Activated CD4-positive, alpha-beta memory T cell treated with anti-CD3 and anti-CD28 coated beads for 36 hours (primary cell): ENCODE data around the gene TFB2M. TPM values are rescaled to one million over a fixed set of nuclear protein-coding genes. Genes with fewer than 3 reads are reported as not detected.
"Not testable (repeated sequence)": the region's sequence is repeated elsewhere in the genome, so short reads cannot be mapped to it uniquely, and the experiment has no call there.

ENCODE experiments used
- CTCF ChIA-PET: fragments of 350-600 bp; sonication (Branson Sonifier 250); formaldehyde crosslinking; loops from one replicate; lab custom pipeline; 2021; ENCODE audit warnings: antibody characterized with exemption, inconsistent platforms; lab: Charles Lee
- POLR2A ChIA-PET: fragments of 350-600 bp; sonication (Branson Sonifier 250); formaldehyde crosslinking; loops from one replicate; lab custom pipeline; 2021; ENCODE audit warnings: antibody characterized with exemption; lab: Charles Lee
- DNase-seq: peaks from one replicate; pipeline ENCODE4 v3.0.0-alpha.2; 2020
- H3K27ac Mint-ChIP-seq: one replicate; pipeline ENCODE4 v1.8.0; 2021; ENCODE audit warnings: mixed read lengths
- H3K27me3 Mint-ChIP-seq: one replicate; pipeline ENCODE4 v1.8.0; 2021; ENCODE audit warnings: mixed read lengths
- H3K36me3 Mint-ChIP-seq: one replicate; pipeline ENCODE4 v1.8.0; 2021; ENCODE audit warnings: mixed read lengths
- H3K4me1 Mint-ChIP-seq: one replicate; pipeline ENCODE4 v1.8.0; 2021; ENCODE audit warnings: low read depth, mixed read lengths
- H3K4me3 Mint-ChIP-seq: one replicate; pipeline ENCODE4 v1.8.0; 2021; ENCODE audit warnings: mild to moderate bottlenecking, mixed read lengths
- H3K9me3 Mint-ChIP-seq: one replicate; pipeline ENCODE4 v1.8.0; 2021; ENCODE audit warnings: mixed read lengths
- intact Hi-C: fragments of 100-400 bp; cut with micrococcal nuclease; formaldehyde crosslinking; loops from one replicate; pipeline ENCODE4 v1.15.1; 2023
- total RNA-seq, 2 experiments: library from RNA; stranded (reverse); gene quantifications; one replicate each; pipeline ENCODE4 v1.2.3, GENCODE V29; 2021

The TFB2M gene
- total RNA-seq, 2 experiments from 2014 or later = 13.6 to 14.5 TPM

DNA sequence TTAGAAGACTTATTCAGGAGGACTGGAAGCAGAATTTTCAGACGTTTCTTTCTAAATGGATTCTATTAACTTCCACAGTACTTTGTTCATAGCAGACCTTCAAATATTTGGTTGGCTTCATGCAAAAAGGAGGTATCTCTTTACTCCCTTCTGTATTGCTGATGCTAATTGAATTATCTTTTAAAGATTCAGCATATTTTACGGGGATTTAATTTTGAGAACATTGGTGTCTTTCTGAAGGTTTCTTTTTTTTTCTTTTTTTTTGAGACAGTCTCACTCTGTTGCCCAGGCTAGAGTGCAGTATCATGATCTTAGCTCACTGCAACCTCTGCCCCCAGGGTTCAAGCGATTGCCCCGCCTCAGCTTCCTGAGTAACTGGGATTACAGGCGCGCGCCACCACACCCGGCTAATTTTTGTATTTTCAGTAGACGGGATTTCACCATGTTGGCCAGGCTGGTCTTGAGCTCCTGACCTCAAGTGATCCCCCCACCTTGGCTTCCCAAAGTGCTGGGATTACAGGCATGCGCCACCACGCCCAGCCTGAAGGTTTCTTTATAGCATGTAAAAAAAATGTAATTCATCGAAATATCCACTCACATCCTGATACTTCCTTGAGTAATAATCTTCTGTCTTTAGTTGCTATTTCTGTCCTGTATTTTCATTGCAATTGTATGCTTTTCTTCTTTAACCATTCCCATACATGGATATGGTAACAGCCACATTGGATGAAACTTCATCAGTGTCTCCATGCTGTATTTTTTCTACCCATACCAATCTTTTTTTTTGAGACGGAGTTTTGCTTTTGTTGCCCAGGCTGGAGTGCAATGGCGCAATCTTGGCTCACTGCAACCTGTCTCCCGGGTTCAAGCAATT is 14.7 kb upstream of the TFB2M start:
- intact Hi-C loops = no loop called here
- Mint-ChIP-seq H3K4me1 (peaks cover 58% of the 10 kb centered on the region), H3K4me3 (no peak overlapping the region), H3K27me3 (no peaks in the 10 kb centered on the region), H3K9me3 (no peaks in the 10 kb centered on the region), H3K27ac (no peak overlapping the region), H3K36me3 (peaks cover 7% of the 10 kb centered on the region)
- CTCF ChIA-PET = no interaction called here
- DNase-seq = no peak
- POLR2A ChIA-PET = no interaction called here

GRCh38 chr1:246579818-246580217 is 13.8 kb upstream of the TFB2M start:
- intact Hi-C loops = no loop called here

GRCh38 chr1:246577720-246578106 is 11.7 kb upstream of the TFB2M start:
- ChIA-PET CTCF (interaction anchor here (0.6 kb wide), 1 partner anchor 286 kb away, joined by 3 read pairs; no protein-coding TSS in a partner anchor), POLR2A (interaction anchor here (3.1 kb wide), 1 partner anchor 11 kb away, joined by 12 read pairs; the partner anchor contains the start of genes CNST and TFB2M)
- H3K4me3 Mint-ChIP-seq = peak overlapping the region; percentile 34
- H3K4me1 Mint-ChIP-seq = peaks cover 61% of the 10 kb centered on the region
- intact Hi-C loops = no loop called here
- peaks cover 11% of the 10 kb centered on the region for H3K36me3 Mint-ChIP-seq
- no peak for DNase-seq
- no peaks in the 10 kb centered on the region for H3K27me3 Mint-ChIP-seq
- H3K27ac Mint-ChIP-seq = peak overlapping the region; percentile 78
- no peaks in the 10 kb centered on the region for H3K9me3 Mint-ChIP-seq

More at GRCh38 chr1:246579818-246580217, 13.8 kb upstream of the TFB2M start:
- ChIA-PET CTCF (no interaction called here), POLR2A (interaction anchor here (3.1 kb wide), 1 partner anchor 13 kb away, joined by 12 read pairs; the partner anchor contains the start of genes CNST and TFB2M)
- no peak for DNase-seq
- H3K27ac Mint-ChIP-seq = peak overlapping the region; percentile 15
- peaks cover 14% of the 10 kb centered on the region for H3K36me3 Mint-ChIP-seq
- peaks cover 62% of the 10 kb centered on the region for H3K4me1 Mint-ChIP-seq
- H3K4me3 Mint-ChIP-seq = no peak overlapping the region
- no peaks in the 10 kb centered on the region for H3K9me3 Mint-ChIP-seq
- H3K27me3 Mint-ChIP-seq = no peaks in the 10 kb centered on the region

DNA sequence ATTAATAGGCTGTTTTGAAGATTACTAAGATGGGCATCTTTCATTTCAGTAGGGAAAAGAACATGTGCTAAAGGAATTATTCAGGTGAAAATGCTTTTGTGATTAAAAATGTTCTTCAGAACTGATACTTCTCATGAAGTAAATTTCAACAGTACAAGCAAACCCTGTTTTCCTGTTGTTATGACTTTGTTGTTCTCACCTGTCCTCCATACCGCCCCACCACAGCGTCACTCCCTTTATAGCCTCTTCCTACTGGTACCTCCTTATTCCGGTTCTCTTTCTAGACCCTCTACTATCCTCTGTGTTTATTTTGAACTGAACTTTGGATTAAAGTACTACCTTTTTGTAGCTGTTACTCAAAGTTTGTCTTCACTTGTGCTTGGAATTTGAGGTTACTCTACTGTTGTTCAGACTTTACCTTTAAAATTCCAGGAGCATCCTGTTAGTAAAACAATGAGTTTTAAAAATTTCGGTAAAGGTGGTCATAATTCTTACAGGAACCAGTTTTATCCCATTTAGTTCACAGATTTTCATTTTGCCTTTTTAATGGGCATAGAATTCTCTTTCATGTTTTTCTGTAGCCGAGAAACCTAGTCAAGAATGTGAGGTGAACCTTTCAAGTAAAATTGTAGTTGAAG is 11.1 kb upstream of the TFB2M start:
- ChIA-PET POLR2A (interaction anchor here (3.1 kb wide), 1 partner anchor 11 kb away, joined by 12 read pairs; the partner anchor contains the start of genes CNST and TFB2M), CTCF (interaction anchor here (0.6 kb wide), 1 partner anchor 286 kb away, joined by 3 read pairs; no protein-coding TSS in a partner anchor)
- H3K9me3 Mint-ChIP-seq = no peaks in the 10 kb centered on the region

GRCh38 chr1:246576709-246577032 is 10.6 kb upstream of the TFB2M start:
- H3K4me3 Mint-ChIP-seq = peak overlapping the region; percentile 36
- intact Hi-C loops = no loop called here
- H3K36me3 Mint-ChIP-seq = peaks cover 11% of the 10 kb centered on the region
- H3K27me3 Mint-ChIP-seq = no peaks in the 10 kb centered on the region
- DNase-seq = no peak
- ChIA-PET CTCF (no interaction called here), POLR2A (interaction anchor here (3.1 kb wide), 1 partner anchor 10 kb away, joined by 12 read pairs; the partner anchor contains the start of genes CNST and TFB2M)
- no peaks in the 10 kb centered on the region for H3K9me3 Mint-ChIP-seq
- peaks cover 59% of the 10 kb centered on the region for H3K4me1 Mint-ChIP-seq
- H3K27ac Mint-ChIP-seq = peak overlapping the region; percentile 78

More for the DNA sequence above, 11.1 kb upstream of the TFB2M start:
- intact Hi-C loops = no loop called here
- peak; percentile 38 for DNase-seq
- Mint-ChIP-seq H3K27ac (peak overlapping the region; percentile 78), H3K27me3 (no peaks in the 10 kb centered on the region), H3K4me1 (peaks cover 61% of the 10 kb centered on the region), H3K36me3 (peaks cover 11% of the 10 kb centered on the region), H3K4me3 (peak overlapping the region; percentile 36)

DNA sequence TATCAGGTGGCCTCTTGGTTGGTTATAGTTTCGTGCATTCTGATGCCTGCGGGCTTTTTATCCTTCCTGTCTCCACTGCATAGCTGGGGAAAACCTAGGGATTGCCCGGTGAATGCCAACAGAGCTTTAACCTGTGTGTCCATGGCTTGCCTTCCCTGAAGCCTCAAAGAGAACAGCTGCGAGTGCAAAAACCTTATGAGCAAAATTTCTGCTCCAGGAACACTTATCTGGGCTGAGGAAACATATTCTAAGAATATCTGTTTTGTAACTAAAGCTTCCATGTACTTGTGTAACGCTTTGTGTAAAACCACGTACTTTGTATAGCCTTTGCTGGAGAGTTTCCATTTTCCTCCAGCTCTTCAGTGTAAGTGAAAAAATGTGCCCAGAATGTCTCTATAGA is 7.4 kb upstream of the TFB2M start:
- Mint-ChIP-seq H3K9me3 (no peaks in the 10 kb centered on the region), H3K27ac (peak overlapping the region; percentile 74), H3K4me1 (peaks cover 60% of the 10 kb centered on the region), H3K4me3 (no peak overlapping the region), H3K27me3 (no peaks in the 10 kb centered on the region), H3K36me3 (peaks cover 15% of the 10 kb centered on the region)
- no peak for DNase-seq
- intact Hi-C loops = no loop called here
- ChIA-PET CTCF (interaction anchor here (1.1 to 1.2 kb wide), 3 partner anchors 18 to 118 kb away, joined by 3 read pairs; no protein-coding TSS in a partner anchor), POLR2A (no interaction called here)

DNA sequence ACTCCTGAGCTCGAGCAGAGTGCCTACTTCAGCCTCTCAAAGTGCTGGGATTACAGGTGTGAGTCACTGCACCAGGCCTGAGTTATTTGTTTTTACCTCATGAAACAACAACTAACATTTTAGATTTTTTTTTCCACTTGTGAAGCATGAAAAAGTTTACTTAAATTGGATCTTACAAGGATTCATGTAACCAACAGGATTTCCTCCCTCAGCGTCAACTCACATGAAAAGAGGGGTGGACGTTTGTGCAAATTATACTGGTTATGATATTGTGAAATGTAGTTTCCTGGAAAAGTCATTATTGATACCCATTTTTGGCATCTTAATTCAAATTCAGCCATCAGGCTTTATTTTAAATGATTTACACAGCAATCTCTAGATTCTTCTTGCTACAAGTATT is 6.7 kb upstream of the TFB2M start:
- no peaks in the 10 kb centered on the region for H3K9me3 Mint-ChIP-seq
- intact Hi-C loops = no loop called here
- H3K4me1 Mint-ChIP-seq = peaks cover 62% of the 10 kb centered on the region
- H3K4me3 Mint-ChIP-seq = peak overlapping the region; percentile 16
- ChIA-PET CTCF (interaction anchor here (1.1 kb wide), 1 partner anchor 118 kb away, joined by 3 read pairs; no protein-coding TSS in a partner anchor), POLR2A (no interaction called here)
- peak overlapping the region; percentile 54 for H3K27ac Mint-ChIP-seq
- H3K36me3 Mint-ChIP-seq = peaks cover 14% of the 10 kb centered on the region
- H3K27me3 Mint-ChIP-seq = no peaks in the 10 kb centered on the region
- DNase-seq = no peak

DNA sequence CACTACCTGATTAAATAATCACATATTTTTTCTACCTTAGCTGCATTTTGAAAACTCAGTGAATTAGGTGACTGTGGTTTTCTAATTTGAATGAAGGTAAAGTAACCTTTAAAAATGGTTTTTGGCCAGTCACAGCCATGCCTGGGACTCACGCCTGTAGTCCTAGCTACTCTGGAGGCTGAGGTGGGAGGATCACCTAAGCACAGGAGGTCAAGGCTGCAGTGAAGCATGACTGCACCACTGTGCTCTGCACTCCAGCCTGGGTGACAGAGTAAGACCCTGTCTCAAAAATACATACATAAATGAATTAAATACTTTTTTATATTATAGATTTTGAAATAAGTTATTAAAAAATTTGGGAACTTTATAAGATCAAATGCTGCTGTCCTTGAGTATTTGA is 5.9 kb upstream of the TFB2M start:
- POLR2A ChIA-PET = no interaction called here
- H3K36me3 Mint-ChIP-seq = peaks cover 14% of the 10 kb centered on the region
- no peak overlapping the region for H3K4me3 Mint-ChIP-seq
- DNase-seq = no peak
- peak overlapping the region; percentile 95 for H3K27ac Mint-ChIP-seq
- CTCF ChIA-PET = no interaction called here
- intact Hi-C loops = no loop called here
- peaks cover 58% of the 10 kb centered on the region for H3K4me1 Mint-ChIP-seq
- H3K27me3 Mint-ChIP-seq = no peaks in the 10 kb centered on the region
- H3K9me3 Mint-ChIP-seq = no peaks in the 10 kb centered on the region

GRCh38 chr1:246571309-246571708 is 5.2 kb upstream of the TFB2M start:
- H3K9me3 Mint-ChIP-seq, CTCF ChIA-PET, POLR2A ChIA-PET, H3K27me3 Mint-ChIP-seq, intact Hi-C loops: not testable (repeated sequence)
- H3K27ac Mint-ChIP-seq = peak overlapping the region; percentile 95
- H3K36me3 Mint-ChIP-seq = peaks cover 14% of the 10 kb centered on the region
- H3K4me3 Mint-ChIP-seq = peak overlapping the region; percentile 51
- DNase-seq = peak; percentile 24
- H3K4me1 Mint-ChIP-seq = peaks cover 52% of the 10 kb centered on the region

- Mint-ChIP-seq H3K4me1 (peaks cover 53% of the 10 kb centered on the region), H3K27ac (peak overlapping the region; percentile 95), H3K36me3 (peaks cover 10% of the 10 kb centered on the region), H3K9me3 (no peaks in the 10 kb centered on the region), H3K27me3 (no peaks in the 10 kb centered on the region), H3K4me3 (peak overlapping the region; percentile 78)
- intact Hi-C loops = loop anchor here (1.0 to 5.0 kb wide), 7 partner anchors 18 to 1707 kb away; partner anchors contain the start of gene HNRNPU
- peak; percentile 58 for DNase-seq
- ChIA-PET POLR2A (no interaction called here), CTCF (no interaction called here)
Measured at GRCh38 chr1:246569248-246570238, 3.5 kb upstream of the TFB2M start.

DNA sequence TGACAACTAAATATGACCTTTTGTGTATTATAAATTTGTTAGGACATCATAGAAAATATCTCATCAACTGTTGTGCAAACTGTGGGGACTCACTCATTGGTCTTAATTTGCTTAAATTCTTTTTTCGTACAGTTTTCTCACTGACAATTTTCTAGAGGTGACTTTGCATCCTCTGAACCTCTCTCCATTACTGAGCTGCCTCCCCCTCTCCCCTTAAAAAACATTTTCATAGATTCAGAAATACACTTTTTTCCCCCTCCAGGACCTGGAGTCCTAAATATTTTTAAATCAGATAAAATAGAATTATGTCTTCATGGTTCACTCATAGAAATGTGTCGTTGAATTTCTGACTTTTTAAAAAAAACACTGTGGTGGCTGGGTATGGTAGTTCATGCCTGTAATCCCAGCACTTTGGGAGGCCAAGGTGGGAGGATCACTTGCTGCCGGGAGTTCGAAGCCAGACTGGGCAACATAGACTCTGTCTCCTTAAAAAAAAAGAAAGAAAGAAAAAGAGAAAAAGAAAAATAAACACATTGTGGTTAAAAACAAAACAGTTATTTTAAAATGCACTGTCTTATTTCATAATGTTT is 1.7 kb upstream of the TFB2M start:
- Mint-ChIP-seq H3K27ac (peak overlapping the region; percentile 91), H3K27me3 (no peaks in the 10 kb centered on the region), H3K4me1 (peaks cover 51% of the 10 kb centered on the region), H3K9me3 (no peaks in the 10 kb centered on the region), H3K4me3 (peak overlapping the region; percentile 90), H3K36me3 (peaks cover 11% of the 10 kb centered on the region)
- POLR2A ChIA-PET = interaction anchor here (0.8 to 3.0 kb wide), 3 partner anchors 11 to 41 kb away, joined by 3 to 12 read pairs (median 3); no protein-coding TSS in a partner anchor
- no peak for DNase-seq
- CTCF ChIA-PET = interaction anchor here (1.3 kb wide), 1 partner anchor 30 kb away, joined by 3 read pairs; no protein-coding TSS in a partner anchor
- intact Hi-C loops = loop anchor here (2.0 to 5.0 kb wide), 14 partner anchors 41 to 1915 kb away; partner anchors contain the start of genes COX20, DESI2, HNRNPU and SMYD3
